GM18873 (cell line): Measurements from ENCODE around the gene PLD5.
A peak's percentile ranks its signal among the peaks of the same experiment; 100 is the strongest.
"Not testable (repeated sequence)": the region's sequence is repeated elsewhere in the genome, so short reads cannot be mapped to it uniquely, and the experiment has no call there.

ENCODE experiments used
- ATAC-seq: cut with Tn5 transposase; IDR thresholded peaks from one replicate; pipeline ENCODE4 v1.9.1; 2021; ENCODE audit warnings: mild to moderate bottlenecking, moderate library complexity, moderate number of reproducible peaks; ENCODE audit not compliant: unreplicated experiment, low FRiP score

Gene PLD5

DNA sequence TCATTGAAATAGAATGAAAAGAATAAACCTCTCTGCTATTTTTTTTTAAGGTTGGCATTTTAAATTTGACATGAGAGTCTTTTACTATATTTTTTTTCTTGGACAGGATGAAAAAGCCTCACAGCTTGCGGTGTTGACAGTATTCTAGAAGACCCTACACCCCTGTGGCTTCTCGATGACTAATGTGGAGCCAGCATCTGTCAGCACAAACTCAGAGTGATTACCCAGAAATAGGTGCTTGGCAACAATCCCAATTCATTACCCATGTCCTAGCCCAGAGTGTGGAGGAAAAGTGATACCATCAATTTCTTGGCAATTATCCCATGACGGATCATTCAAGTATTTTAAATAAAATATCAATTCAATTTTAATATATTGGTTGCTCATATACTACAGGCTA lies 338.8 kb downstream of the PLD5 start:
- no peak for ATAC-seq

DNA sequence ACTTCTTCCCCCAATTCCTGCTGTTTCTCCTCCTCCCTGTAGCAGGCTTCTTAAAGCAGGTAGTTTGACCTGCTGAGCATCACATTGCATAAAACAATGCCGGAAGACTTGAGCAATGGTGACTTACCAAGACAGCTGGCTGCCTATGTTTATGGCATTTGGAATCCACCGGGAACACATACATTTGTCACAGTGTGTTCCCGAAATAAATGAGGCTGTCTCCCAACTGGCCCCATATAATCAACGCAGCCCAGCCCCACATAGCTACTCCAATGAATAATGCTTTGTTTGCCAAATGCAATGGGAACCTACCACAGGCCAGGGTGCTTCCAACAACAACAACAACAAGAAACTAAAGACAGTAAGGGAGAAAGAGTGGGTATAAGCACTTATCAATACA lies 339.5 kb downstream of the PLD5 start:
- ATAC-seq = no peak

DNA sequence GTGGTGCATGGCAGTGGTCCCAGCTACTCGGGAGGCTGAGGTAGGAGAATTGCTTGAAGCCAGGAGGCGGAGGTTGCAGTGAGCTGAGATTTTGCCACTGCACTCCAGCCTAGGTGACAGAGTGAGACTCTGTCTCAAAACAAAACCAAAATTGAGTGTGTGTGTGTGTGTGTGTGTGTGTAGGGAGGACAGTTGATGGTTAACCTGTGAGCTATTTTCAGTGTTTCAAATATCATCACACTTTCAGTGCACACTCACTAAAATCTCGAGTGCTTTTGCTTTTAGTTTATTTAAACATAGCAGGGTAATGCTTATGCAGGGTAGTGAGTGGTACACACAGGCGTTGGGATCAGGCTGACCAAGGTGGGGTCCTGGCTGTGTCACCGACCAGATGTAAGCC lies 344.7 kb downstream of the PLD5 start:
- peak; percentile 95 for ATAC-seq

DNA sequence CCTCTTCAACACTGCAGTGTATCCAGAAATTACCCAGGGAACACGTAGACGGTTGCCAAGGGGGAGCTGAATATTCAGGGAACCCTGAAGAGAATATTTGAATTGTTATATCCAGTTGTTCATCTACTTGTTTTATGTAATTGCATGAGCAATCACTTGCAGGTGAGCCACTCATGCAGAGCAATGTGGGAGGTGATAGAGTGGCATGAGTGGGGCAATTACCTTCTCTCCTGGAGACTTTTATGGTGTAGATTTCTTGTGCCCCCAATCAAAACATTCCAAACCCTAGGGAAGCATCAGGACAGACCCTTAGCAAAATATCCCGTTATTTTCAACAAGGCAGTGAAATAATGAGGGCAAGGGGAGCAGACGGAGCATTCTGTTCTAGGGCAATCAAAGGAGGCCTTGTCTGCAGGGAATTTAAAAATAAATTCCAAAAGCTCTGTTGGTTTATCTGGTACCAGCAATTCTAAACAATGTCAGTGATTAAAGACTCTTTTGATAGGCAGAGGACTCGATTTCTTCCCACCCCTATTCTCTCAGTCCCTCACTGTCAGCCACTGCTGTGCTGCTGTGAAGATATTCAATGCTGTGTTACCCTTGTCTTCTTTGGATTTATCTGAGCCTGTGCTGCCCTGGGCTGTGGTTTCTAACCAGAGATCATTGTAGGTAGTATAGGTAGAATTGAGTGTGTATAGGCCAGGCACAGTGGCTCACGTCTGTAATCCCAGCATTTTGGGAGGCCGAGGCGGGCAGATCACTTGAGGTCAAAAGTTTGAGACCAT lies 345.4 kb downstream of the PLD5 start:
- no peak for ATAC-seq

DNA sequence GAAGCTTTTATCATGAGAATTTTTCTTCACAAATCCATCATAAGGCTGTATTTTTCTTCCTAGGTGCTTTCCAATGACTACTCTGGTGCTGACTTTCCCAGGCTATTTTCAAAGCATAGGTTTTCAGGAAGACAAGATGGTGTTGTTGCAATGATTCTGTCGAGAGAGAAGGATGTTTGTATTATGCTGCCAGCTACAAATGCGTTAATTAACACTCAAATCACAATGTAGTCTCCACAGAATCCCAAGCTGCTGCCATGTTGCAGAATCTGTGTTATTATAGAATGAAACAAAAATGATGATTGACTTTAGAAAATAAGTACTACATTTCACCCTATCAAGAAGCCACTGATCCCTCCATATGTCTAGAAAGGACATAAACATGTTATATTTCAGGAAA lies 346.1 kb downstream of the PLD5 start:
- no peak for ATAC-seq

DNA sequence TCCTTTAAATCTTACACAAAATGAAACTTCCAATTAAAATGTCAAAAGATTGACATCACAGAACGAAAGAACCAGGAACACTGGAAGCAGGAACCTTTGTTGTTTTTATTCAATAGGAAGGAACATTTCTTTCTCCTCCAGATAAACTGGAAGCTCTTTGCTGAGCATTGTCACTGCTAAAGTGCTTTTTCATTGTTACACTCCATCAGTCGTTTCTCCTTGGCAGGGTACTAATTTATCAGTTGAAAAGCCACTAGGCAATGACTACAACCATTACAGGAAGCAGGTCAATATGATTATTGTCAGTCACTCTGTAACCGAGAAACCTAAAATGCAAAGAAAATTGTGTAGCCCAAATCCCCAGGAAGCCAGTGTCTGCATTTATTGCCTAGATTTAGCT lies 362.4 kb downstream of the PLD5 start:
- no peak for ATAC-seq

DNA sequence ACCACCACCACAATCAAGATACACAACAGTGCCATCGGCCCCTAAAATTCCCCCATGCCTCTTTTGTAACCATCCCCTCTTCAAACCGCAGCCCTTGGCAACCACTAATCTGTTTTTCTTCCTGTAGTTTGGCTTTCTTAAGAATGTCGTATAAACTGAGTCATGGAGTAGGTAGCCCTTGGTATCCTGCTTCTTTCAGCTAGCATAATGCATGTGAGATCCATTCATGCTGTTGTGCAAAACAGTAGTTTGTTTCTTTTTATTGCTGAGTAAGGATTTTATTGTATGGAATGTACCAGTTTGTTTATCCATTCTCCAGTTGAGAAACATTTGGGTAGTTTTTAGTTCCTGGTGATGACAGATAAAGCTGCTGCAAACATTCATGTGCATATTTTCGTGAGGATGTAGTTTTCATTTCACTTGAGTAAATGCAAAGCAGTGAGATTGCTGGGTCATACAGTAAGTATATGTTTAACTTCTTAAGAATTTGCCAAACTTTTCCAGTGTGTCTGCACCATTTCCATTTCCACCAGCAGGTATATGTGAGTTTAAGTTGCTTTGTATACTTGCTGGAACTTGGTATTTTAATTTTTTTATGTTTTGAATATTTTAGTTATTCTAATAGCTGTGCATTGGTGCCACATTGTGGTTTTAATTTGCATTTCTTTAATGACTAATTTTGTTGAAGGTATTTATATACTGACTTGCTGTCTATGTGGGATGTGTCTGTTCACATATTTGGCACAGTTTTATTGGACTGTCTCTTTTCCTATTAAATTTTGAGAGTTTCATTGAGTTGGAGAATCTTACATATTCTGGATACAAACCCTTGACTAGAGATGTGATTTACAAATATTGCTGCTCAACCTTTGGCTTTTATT lies 377.2 kb downstream of the PLD5 start:
- peak; percentile 47 for ATAC-seq

DNA sequence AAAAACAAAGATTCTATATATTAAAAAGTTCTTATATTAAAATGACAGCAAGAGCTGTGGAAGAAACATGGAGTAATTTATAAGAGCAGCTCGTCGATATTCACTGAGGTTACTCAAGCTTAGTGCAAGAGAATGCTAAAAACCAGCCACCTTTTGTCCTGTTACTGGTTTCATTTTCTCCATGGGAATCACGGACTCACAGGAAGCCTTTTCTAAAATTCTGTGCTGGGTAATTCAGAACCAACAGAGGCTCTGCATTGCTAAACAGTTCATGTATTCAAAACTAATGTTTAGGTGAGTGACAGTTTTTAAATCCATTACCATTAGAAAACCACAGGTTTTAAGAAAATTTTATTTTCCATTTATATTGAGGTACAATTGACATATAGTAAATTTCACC lies 377.8 kb downstream of the PLD5 start:
- peak; percentile 7 for ATAC-seq

DNA sequence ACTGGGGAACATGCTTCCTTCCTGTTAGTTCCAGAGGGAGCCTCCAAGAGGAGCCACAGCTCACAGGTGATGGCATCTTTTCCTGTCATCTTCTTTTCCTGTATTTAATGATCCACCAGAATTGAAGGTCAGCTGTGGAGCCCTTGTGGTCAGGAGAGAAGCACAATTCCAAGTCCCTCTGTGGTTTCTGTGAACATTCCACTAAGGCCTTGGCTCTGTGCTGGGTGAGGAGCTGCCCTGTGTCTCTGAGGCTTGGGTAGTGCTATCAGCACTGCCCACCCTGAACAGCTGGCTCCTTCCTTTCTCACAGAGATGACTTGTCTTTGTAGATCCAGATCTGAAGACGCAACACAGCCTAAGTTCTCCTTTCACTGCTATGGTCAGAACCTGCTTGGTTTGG lies 383.7 kb downstream of the PLD5 start:
- no peak for ATAC-seq

DNA sequence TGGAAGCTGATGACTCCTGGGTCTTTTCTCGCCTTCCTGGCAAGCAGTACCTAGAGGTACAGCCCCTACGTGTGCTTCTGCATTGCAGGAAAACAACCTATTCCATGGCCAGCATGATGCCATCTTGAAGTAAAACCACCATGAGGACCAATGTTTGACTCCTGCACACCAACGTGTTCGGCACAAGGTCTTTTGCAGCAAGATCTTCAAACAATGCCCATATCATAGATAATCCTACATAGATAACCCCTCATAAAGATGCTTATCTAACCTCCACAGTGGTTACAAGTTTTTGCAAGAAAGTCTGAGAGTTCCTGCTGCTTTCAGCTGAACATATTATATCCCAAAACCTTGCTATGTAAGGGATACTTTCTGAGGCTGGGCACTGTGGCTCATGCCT lies 384.5 kb downstream of the PLD5 start:
- no peak for ATAC-seq

DNA sequence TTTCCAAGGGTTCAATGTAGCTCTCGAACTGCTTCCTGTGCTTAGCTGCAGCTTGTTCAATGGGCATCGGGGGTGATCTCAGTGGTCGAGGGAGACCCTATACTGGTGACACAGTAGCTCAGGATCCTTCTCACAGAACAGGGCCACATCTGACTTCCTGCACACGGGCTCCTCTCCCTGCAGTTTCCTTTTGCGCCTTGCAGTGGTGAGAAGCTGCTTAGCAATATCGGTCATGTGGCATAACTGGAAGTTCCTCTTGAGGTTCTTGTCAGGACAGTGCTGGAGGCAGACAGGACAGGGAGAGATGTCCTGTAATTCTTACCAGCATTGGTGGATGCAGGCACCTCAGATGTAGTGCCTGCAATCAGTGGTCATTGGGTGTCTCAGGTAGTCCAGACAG lies 385.1 kb downstream of the PLD5 start:
- peak; percentile 78 for ATAC-seq

DNA sequence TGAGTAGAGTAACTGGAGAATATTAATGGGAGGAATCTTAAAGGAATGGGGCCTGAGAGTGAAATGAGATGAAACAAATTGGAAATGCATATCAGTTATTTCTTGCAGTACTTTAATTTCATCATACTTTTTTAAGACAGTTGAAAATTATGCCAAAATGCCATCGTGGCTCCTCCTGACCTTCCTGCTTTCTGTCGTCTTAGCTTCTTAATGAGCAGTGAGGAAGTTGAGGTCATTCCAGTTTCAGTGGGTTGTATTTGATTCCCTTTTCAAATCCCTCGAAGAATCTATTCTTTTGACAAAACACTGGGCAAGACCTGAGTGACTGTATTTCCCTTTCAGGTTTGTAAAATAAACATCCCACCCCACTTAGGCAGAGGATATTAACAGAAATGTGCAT lies 390.7 kb downstream of the PLD5 start:
- no peak for ATAC-seq

DNA sequence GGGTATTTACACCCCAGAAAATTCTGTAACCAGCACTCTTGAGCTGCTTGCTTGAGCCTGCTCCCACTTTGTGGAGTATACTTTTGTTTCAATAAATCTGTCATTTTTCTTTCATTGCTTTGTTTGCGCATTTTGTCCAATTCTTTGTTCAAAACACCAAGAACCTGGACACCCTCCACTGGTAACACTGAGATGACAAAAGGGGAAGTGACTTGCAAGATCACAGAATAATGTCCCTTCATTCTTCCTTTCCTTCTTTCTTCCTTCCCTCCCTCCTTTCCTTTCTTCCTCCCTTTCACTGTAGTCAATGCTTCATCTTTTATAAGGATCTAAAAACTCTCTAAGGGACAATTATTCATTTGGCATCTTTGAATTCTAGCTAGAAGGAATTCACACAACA lies 391.1 kb downstream of the PLD5 start:
- no peak for ATAC-seq

DNA sequence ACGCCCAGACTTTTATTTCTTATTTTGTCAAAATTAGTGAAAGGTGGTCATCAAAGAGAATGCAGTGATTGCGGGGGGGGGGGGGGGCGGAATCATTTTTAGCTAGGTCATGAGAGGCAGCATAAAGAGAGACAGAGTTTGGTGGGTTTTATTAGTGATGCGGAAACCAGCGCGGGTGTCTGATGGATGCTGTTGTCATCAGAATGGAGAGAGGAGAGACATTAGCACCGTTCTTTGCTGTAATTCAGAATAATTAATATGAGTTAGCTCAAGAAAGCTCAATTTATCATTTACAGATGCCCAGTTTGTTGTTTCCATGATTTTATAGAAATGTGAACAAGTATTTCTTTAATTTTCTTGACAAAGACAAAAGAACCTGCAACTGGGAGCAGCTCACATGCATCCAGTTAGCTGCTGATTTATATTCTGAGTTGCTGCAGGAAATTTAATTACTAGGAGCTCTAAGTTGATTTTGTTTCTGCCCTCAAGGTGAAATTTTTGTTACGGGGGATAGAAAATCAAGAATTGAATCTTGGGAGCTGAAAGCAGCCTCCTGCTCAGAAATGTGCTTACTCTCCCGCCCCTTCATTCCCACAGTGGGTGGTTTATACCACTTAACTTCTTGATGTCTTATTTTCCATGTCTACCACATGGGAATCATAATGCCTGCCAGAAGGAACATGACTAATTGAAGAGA lies 392.2 kb downstream of the PLD5 start:
- no peak for ATAC-seq

DNA sequence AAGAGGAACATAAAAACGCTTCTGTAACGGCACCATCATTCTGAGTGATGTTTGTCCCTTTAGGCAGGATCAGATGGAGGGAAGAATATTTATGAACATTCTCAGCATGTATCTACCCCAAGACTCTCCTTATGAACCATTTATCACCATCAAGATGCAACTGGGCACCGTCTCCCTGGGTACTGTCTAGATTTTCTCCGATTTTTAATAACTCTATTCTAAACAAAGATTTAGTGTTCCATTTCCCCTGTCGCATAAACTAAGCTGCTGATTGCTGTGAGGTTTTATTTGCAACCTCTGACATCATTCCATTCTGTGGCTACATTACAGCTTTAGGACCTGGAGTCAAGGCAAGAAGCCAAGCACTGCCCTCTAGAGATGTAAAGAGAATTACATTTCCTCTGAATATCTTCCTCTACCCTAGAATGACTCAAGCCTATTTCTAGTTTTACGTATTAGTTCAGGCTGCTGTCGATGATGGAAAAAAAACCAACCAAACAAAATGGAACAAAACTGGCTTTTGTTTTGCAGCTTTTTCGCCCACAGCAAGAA lies 395.5 kb downstream of the PLD5 start:
- ATAC-seq = no peak

DNA sequence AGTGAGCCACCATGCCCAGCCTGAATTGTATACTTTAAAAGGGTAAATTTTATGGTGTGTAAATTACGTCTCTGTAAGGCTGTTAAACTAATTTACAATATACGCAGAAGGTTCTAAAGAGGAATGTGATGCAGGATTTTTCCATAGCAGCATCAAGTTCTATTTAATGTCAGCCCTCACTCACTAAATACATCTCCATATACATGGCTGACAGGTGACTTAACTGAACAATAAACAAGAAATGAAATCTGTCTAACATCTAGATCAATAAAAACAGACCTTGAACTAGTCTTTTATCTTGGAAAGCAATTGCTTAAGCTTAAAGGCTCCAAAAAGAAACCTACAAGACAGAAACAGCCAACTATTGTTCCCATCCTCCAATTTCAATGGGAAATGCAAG lies 404.1 kb downstream of the PLD5 start:
- no peak for ATAC-seq

DNA sequence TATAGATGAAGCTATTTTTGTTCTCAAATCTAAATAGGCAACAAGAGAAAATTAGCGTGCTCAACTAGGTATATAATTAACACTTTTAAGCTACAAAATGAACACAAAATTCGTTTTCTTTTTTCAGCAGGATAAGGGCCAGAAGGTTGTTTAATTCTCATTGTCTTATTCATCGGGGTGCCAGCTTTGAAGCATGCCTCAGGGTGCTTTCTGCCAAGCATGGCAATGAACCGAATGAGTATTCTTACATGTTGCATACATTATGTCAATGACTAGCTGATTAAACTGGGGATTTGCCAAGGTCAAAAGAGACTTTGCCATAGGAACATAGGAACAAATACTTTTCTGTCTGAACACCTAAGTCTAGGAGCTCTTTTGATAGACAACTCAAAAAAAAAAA lies 423.6 kb downstream of the PLD5 start:
- no peak for ATAC-seq

DNA sequence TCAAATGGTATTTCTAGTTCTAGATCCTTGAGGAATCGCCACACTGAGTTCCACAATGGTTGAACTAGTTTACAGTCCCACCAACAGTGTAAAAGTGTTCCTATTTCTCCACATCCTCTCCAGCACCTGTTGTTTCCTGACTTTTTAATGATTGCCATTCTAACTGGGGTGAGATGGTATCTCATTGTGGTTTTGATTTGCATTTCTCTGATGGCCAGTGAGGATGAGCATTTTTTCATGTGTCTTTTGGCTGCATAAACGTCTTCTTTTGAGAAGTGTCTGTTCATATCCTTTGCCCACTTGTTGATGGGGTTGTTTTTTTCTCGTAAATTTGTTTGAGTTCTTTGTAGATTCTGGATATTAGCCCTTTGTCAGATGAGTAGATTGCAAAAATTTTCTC lies 427.2 kb downstream of the PLD5 start:
- ATAC-seq = not testable (repeated sequence)

DNA sequence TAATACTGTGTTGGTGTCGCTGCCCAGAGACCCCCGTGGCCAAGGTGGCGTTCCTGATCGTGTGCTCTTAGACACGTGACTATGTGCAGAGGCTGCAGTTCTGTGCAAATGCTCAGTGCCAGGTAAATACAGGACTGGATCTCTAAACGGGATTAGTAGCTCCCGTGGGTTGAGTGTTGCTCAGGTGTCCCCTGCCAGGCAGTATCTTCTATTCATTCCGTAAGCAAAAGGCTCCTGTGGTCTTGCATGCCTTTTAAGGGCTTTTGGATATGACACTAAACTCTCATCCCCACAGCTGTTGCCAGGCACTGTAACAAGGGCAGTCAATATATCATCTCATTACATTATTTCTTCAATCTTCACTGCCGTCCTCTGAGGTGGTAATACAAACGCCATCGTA lies 431.4 kb downstream of the PLD5 start:
- no peak for ATAC-seq

DNA sequence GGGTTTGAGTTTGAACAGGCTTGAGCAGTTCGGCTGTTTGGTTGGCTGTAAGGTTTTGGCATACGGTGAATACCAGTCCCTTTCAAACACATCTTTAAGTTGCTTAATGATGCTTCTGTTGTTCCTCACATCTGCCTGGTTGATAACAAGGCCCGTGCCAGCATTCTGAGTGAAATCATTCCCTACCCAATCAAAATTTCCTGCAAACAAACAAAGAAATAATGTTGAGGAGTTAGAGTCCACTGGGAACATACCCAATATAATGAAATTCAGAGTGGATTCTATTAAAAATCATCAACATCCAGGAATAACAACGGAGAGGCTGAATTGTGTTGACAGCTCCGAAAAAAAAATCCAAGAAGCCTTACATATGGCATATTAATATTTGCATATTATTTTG lies 434.6 kb downstream of the PLD5 start:
- ATAC-seq = no peak

DNA sequence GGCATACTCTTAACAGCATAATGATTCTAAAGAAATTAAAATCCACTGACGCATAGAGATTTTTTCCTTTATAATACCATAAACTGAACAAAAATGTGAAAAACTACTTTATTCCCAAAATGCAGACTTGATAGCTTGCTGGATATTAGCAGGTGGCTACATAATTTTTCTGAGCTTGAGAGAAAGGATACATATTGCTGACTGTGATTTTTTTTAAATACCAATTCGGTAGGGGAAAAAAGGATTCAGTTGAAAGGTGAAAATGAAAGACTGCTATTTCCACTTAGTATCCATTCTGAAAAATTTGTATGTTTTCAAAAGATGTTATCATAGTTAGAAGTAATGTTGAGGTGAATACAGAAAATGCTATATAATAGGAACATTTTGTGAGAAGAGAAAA lies 435.6 kb downstream of the PLD5 start:
- ATAC-seq = no peak
